Endothelial cell of umbilical vein (primary cell): ENCODE measurements around the gene HAVCR2.

Source experiments
- CTCF ChIP-seq, 2 donors: IDR thresholded peaks; 1 replicate in 1 of 2; 2 replicates in 1 of 2; pipeline ENCODE4 v1.5.1; 2011; ENCODE audit warnings: low read length in 2 of 2, mild to moderate bottlenecking in 2 of 2, moderate library complexity in 2 of 2, control low read depth in 1 of 2, inconsistent platforms in 1 of 2, low read depth in 1 of 2; ENCODE audit not compliant: insufficient read depth in 1 of 2; ENCODE audit errors: extremely low read depth in 1 of 2
- EZH2 ChIP-seq: IDR thresholded peaks from 2 replicates; pipeline ENCODE4 v1.6.1; 2012; ENCODE audit warnings: borderline replicate concordance, low read depth, mild to moderate bottlenecking, moderate library complexity, low read length, inconsistent platforms; ENCODE audit not compliant: severe bottlenecking
- FOS ChIP-seq: IDR thresholded peaks from 2 replicates; pipeline ENCODE4 v1.6.1; 2011; ENCODE audit warnings: mild to moderate bottlenecking, low read length, moderate library complexity, borderline replicate concordance; ENCODE audit not compliant: insufficient read depth
- JUN ChIP-seq: IDR thresholded peaks from 2 replicates; pipeline ENCODE4 v1.6.1; 2011; ENCODE audit warnings: borderline replicate concordance, low read depth; ENCODE audit not compliant: insufficient read length, insufficient read depth

DNA sequence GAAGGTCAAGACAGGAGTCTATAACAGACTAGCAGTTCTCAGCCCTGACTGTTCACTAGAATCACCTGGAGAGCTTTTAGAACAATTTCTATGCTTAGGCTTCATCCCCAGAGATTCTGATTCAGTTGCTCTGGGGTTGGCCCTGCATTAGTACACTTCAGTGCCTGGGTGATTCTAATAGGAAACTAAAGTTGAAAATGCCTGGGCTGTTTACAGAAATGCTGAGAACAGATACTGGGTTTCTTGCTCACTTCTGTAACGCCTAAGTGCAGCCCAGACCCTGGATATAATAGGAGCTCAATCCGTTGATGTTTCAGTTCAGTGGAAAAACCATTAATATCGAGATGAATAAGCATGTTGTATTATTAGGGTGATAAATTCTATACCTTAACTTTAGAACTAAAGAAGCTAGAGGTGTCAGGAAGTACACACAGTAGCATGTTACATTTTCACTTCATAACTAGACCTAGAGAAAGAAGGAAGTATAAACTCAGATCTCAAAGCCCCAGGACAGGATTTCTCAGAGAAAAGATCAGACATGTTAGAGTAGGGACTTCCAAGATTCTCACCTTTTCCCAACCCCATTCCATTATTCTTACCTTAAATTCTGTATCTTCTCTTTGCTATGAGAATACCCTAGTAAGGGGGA is 20.4 kb downstream of the HAVCR2 start:
- TF ChIP-seq CTCF (IDR thresholded peaks at IDR 0.05; ENCODE audit: extremely low read depth in 1 of 2, insufficient read depth in 1 of 2, low read depth in 1 of 2, low read length in 2 of 2), result no peak
- TF ChIP-seq JUN, result no peak
- TF ChIP-seq FOS, result no peak
- no peak for TF ChIP-seq EZH2
